Inflammatory macrophage treated with lipopolysaccharide for 4 hours (primary cell): Measurements from ENCODE around the gene MROH2A.

Experiments used
- DNase-seq: peaks from one replicate; pipeline ENCODE4 v3.0.0-alpha.2; 2020

MROH2A gene

DNA sequence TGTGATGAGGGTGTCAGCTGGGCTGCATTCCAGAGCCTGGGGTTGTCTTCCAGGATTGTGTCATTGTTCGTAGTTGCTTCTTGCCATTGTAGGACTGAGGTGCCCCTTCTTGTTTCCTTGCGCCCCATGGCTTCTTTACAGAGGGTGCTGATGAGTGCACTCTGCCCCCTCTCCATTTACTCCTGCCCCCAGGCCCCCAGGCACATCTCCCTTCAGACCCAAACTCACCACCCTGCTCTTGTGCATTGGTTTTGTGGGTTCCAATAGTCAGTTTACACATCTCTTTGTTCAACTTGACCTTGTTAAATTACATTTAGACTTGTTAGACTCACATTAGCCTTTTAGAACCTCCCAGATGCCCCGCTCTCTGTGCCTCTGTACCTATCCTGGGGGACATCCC lies 43.1 kb downstream of the MROH2A start:
- no peak for DNase-seq

DNA sequence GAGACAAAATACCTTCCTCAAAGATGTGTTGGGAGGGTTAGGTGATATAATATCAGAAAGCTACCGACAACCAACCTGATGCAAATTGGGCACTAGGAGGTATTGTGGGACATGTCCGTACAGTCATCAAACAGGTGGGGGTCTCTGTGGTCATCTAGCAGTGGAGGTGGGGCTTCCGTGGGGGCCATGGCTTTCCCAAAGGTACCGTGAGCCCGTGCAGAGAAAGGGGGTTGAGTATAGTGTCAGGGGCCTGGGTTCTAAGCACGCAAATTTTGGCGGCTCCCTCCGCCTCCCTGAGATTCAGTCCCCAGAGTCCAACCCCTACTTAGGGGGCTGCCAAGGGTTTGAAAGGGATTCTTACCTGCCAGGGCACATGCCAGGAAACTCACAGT lies 43.6 kb downstream of the MROH2A start:
- DNase-seq = no peak

DNA sequence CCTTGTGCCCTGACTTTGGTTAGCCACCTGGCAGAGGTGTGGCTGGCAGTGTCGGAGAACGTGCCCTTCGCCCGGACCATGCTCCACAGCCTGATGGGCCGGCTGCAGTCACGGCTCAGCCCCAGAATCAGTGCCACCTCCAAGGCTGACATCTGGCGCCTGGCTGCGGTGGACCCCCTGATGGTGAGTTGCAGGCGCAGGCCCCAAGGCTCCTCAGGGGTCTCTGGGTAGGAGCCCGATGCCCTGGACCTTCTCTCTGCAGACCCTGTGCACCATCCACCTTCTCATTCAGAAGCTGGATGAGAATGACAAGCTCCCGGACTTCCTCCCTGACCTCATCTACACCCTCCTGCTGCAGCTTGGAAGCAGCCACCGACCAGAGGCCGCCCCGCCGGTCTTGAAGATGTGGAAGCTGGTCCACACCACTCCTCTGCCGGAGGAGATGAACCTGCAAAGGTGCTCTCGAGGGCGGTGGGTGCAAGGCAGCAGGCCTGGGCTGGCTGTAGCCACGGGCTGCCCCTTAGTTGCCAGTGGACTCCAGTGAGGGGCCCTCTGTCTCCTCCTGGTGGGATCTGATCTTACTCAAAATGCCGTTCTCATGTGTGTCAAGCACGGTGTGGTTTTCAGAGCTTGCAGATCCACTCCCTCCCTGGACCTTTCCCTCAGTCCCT lies 44.1 kb downstream of the MROH2A start:
- DNase-seq = no peak

- no peak for DNase-seq
These were observed 44.9 kb downstream of the MROH2A start for GRCh38 chr2:233822781-233823730.

GRCh38 chr2:233823731-233824121 lies 45.6 kb downstream of the MROH2A start:
- DNase-seq = no peak

- DNase-seq = no peak
These were observed 46.2 kb downstream of the MROH2A start for GRCh38 chr2:233824373-233824772.

- DNase-seq = no peak
These were observed 50.5 kb downstream of the MROH2A start for GRCh38 chr2:233828546-233829192.

- no peak for DNase-seq
These were observed 51.3 kb downstream of the MROH2A start for GRCh38 chr2:233829193-233830110.

- DNase-seq = no peak
These were observed 52.1 kb downstream of the MROH2A start for GRCh38 chr2:233830111-233830802.

DNA sequence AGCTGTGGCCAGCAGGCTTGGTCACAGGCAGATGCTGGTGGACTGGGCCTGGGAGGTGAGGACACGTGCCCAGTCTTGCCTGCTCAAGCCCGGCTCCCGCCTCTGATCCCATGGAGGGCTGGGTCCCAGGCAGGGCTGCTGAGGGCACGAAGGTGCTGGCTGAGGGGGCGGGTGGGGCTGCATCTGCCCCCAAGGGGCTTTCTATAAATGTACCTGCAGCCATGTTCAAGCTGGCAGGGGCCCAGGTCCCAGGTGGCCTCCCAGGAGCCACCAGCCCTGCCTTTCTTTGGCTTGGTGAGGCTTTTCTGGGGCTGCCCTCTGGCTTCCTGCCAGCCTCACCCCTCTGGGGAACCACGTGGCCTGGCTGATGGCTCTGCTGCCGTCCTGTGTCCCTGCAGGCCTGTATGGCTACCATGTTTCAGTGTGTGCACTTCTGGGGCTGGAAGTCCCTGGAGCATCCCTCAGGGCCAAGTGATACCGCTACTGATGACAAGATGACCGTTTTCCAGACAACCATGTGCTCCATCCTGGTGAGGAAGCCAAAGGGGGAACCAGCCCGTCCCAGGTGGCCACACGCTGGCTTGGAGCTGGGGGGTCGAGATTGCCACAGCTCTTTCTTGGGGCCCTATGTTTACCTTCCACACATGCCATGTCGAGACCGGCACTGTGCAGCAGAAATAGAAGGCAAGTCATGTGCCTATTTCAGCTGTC lies 53.0 kb downstream of the MROH2A start:
- no peak for DNase-seq

DNA sequence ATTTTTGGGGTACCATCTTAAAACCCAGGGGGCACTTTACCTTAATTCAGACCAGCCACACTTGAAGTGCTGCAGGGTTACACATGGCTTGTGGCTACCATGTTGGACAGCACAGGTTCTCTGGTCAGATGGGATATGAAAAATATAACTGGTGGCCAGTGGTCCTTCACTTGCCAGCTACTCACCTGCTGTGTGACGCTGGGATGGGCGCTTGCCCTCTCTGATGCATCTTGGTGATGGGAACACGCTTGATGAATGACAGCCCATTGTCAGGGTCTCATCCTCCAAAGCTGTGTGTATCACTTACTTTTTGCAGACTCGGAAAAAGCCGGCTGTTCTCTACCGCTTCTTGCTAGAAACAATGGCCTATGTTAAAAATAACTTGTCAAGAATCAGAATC lies 53.7 kb downstream of the MROH2A start:
- DNase-seq = no peak

GRCh38 chr2:233832414-233832813 lies 54.3 kb downstream of the MROH2A start:
- DNase-seq = no peak

DNA sequence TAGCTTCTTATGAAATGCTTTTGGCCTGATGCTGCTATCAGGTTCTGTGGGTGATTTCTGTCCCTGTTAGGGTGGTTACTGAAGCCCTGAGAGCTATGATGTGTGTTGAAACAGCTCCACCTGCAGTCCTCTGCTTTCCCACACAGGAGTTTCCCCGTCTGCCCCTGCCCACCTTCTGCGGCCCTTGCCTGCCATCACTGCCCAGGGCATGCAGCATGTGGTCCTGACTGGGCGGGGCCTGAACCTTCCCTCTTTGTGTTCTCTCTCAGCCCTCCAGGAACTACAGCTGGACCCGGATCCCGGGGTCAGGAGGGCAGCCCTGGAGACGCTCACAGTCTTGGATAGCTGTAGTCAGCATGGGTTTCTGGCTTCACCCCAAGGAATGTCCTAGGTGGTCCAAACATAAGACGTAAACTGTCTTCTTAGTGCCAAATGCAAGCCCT lies 54.8 kb downstream of the MROH2A start:
- no peak for DNase-seq

DNA sequence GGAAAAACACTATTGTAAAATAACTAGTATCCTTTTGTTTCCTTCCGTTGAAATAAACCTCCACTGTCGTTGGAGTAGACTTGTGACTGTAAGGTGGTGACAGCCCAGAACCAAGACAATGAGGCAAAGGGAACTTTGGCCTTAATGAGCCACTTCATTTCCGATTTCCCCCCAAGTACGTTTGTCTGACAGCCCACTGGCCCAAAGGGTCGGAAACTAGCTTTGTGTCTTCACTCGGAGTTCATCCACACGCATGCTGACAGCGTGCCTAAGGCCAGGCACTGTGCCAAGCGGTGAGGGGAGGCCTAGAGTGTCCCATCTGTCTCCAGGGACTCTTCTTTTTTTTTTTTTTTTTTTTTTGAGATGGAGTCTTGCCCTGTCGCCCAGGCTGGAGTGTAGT lies 55.2 kb downstream of the MROH2A start:
- DNase-seq = no peak

GRCh38 chr2:233835230-233836186 lies 57.4 kb downstream of the MROH2A start:
- DNase-seq = no peak

DNA sequence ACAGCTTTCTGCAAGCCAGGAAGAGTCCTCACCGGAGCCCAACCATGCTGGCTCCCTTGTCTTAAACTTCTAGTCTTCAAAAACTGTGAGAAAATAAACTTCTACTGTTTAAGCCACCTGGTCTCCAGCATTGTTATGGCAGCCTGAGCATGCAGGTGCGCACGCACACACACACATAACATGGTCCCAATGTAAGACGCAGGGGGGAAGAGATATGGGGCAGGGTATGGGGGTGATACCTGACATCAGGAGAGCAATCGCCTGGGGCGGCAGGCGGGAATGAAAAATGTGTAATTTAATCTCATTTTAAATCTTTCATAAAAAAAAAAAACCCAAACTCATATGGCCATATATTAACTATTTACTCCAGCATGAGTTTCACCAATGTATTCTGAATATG lies 58.2 kb downstream of the MROH2A start:
- DNase-seq = no peak

DNA sequence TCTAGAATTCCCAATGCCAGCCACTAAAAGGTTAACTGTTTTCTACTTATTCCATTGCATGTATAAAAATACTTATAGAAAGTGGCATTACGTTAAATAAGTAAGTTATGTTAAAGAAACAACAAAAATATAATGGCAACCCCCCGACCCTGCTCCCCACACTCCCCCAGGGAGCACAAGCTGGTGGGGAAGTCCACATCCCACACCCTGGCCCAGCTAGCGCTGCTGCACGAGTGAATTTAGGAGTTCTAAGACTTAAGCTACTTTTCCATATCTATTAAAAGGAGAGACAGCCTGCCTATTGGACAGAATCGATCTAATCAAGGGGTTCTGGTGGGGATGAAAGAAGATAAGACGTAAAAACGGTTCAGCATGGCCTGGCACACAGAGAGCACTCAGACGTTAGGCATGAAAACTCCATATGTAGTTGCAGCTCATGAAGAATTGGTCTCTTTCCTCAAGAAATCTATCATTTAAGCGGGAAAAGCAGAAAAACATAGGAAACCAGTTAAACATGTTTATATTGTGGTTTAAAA lies 59.6 kb downstream of the MROH2A start:
- DNase-seq = no peak

DNA sequence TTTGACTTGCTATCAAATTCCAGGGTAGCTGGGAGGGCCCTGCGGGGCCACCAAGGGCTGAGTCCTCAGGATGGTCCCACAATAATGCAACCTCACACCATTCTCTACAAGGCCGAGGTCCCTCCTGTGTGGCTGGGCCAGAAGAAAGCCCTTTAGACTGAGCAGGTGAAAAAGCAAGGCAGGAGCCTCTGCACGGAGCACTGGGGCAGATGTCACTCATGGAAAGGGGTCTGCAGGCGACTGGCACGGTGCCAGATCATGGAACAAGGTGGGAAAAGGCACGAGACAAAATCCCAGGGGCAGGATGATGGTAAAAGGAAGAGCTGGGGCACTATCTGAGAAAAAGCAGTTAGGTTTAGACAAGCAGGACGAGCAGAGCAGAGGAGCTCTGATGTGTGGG lies 60.1 kb downstream of the MROH2A start:
- DNase-seq = no peak

DNA sequence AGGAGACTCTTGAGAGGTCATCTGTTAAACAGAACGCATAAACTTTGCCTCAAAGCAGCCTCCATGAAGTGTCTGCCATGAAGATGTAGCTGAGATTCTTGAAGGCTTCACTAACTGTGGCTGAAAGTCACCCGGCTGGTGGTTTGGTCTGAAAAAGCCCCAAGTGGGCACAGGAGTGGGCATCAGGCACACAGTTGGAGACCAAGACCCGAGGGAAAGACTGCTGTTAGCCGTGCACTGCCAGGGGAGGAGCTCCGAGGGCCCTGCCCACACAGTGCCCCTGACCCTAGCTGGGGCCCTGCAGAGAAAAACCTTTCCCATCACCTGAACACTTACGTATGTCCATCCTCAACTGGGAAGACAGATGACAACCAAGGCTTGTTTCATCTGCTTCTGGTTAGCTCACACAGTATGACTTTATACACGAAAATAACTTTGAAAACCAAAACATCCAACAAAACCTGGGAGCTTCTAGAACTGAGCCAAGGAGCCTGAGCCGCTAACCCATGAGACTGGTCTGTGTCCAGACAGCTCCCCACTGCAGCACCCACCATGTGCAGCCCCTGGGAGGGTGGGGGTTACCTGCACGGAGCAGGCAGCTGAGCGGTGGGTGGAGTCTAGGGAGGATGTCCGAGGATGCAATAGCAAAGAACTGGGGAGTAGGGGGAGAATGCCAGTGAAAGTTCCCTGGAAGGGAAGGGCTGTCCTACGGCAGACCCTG lies 60.8 kb downstream of the MROH2A start:
- DNase-seq = no peak
